HG02943 (cell line): ENCODE data around the gene IQCN.

Experiments used
- ATAC-seq: cut with Tn5 transposase; IDR thresholded peaks from one replicate; pipeline ENCODE4 v1.9.1; 2021; ENCODE audit warnings: mild to moderate bottlenecking, low read depth, moderate library complexity; ENCODE audit not compliant: unreplicated experiment

The IQCN gene

GRCh38 chr19:18289471-18290301 is 15.4 kb upstream of the IQCN start:
- no peak for ATAC-seq

GRCh38 chr19:18287836-18288772 is 13.9 kb upstream of the IQCN start:
- no peak for ATAC-seq

GRCh38 chr19:18286973-18287635 is 12.9 kb upstream of the IQCN start:
- no peak for ATAC-seq

- ATAC-seq, result no peak
Observed at GRCh38 chr19:18284712-18285360, 10.6 kb upstream of the IQCN start.

- no peak for ATAC-seq
Observed at GRCh38 chr19:18283338-18283737, 9.1 kb upstream of the IQCN start.

- no peak for ATAC-seq
Observed at GRCh38 chr19:18282788-18283141, 8.5 kb upstream of the IQCN start.

GRCh38 chr19:18282021-18282787 is 8.0 kb upstream of the IQCN start:
- ATAC-seq, result no peak

GRCh38 chr19:18281082-18282020 is 7.1 kb upstream of the IQCN start, which contains the start of gene JUND:
JUND (minus strand) TSS chr19:18281622; CDS start chr19:18281484, 138 bp downstream.
- ATAC-seq, result peak; percentile 55

- ATAC-seq, result no peak
Observed at GRCh38 chr19:18280247-18281081, 6.2 kb upstream of the IQCN start.

GRCh38 chr19:18279516-18280246 is 5.4 kb upstream of the IQCN start:
- ATAC-seq, result no peak

- ATAC-seq, result no peak
Observed at GRCh38 chr19:18279266-18279515, 4.9 kb upstream of the IQCN start.

- ATAC-seq, result no peak
Observed at GRCh38 chr19:18278521-18279265, 4.4 kb upstream of the IQCN start.

GRCh38 chr19:18274781-18275356 is 617 bp upstream of the IQCN start:
- no peak for ATAC-seq

- ATAC-seq, result no peak
Observed at GRCh38 chr19:18273561-18274218, 562 bp downstream of the IQCN start.

- ATAC-seq, result no peak
Observed at GRCh38 chr19:18271433-18271841, 2.8 kb downstream of the IQCN start.

GRCh38 chr19:18270326-18270725 is 3.9 kb downstream of the IQCN start:
- ATAC-seq, result no peak
